HG02840 (cell line): ENCODE data around the gene CNNM2.

Experiments
- ATAC-seq: cut with Tn5 transposase; IDR thresholded peaks from one replicate; pipeline ENCODE4 v1.9.1; 2021; ENCODE audit warnings: mild to moderate bottlenecking, moderate library complexity, moderate number of reproducible peaks; ENCODE audit not compliant: unreplicated experiment, low FRiP score

CNNM2 gene

GRCh38 chr10:103098240-103098639, 180.1 kb downstream of the CNNM2 start:
- ATAC-seq, result no peak

DNA sequence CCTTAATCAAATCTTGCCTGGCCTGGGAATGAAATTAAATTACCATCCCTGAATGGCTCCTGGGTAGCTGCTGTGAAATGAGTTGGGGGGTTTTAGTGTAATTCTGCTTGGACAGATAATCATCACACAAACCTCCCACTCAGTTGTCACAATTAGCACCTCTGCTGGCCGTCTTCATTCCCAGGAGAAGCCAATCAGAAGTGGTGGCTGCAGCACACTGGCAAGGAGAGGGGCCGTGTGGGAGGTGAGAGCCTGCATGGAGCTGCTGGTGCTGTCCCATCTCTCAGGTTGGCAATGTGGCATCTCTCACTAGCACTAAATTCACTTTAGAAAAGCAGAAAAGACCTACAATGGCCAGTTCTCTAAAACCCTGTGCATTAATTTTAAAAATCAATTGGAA, 182.5 kb downstream of the CNNM2 start:
- ATAC-seq, result no peak

DNA sequence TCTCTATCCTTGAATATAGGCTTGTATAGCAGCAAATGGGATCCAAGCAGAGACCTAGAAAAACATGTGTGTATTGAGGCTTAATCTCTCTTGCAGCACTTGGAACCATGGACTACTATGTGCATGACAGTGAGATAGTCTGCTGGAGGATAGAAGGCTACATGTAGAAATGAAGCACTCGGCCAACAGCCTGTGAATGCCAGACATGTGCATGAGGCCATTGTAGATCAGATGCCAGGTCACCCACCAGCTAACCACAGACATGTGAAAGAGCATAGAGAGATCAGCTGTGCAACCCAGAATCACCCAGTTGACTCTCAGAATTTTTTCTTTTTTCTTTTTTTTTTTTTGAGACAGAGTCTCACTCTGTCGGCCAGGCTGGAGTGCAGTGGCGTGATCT, 184.1 kb downstream of the CNNM2 start:
- no peak for ATAC-seq

- no peak for ATAC-seq
Measured at GRCh38 chr10:103103989-103104388, 185.9 kb downstream of the CNNM2 start.

- ATAC-seq, result no peak
Measured at GRCh38 chr10:103104721-103105120, 186.6 kb downstream of the CNNM2 start.

GRCh38 chr10:103105462-103105861, 187.4 kb downstream of the CNNM2 start:
- ATAC-seq, result no peak

DNA sequence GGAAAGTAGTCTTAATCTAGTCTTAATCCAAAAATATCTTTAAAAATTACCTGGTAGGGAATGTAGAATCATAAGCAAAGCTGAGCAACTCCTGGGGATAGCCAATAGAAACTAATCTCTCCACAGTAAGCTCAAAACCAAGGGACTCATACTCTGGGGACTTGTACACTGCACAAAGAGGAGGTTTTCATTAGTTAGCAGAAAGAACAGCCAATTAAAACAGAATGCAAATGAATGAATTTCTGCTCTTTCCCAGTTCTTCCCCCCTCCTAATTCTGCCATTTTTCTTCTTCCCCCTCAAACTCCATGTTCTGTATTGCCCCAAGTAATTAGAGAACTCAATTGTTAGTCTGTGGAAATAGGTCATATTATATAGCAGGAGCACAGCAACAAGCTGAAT, 188.4 kb downstream of the CNNM2 start:
- ATAC-seq, result no peak

DNA sequence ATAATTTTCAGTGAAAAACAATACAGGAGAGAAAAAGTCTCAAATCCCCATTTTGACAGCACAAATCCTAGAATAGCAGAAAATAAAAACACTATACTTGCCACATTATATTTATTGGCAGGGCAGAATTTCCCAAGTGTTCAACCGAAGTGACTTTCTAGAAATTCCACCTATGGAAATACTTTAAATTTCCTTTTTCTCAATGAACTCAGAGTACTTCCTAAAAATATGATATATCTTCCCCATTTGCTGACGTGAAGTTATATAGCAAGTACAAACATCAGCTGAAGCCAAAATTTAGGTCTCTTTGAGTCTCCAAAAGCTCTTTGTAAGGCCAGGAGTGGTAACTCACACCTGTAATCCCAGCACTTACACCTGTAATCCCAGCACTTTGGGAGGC, 191.7 kb downstream of the CNNM2 start:
- no peak for ATAC-seq

- no peak for ATAC-seq
Measured at GRCh38 chr10:103110407-103110806, 192.3 kb downstream of the CNNM2 start.

DNA sequence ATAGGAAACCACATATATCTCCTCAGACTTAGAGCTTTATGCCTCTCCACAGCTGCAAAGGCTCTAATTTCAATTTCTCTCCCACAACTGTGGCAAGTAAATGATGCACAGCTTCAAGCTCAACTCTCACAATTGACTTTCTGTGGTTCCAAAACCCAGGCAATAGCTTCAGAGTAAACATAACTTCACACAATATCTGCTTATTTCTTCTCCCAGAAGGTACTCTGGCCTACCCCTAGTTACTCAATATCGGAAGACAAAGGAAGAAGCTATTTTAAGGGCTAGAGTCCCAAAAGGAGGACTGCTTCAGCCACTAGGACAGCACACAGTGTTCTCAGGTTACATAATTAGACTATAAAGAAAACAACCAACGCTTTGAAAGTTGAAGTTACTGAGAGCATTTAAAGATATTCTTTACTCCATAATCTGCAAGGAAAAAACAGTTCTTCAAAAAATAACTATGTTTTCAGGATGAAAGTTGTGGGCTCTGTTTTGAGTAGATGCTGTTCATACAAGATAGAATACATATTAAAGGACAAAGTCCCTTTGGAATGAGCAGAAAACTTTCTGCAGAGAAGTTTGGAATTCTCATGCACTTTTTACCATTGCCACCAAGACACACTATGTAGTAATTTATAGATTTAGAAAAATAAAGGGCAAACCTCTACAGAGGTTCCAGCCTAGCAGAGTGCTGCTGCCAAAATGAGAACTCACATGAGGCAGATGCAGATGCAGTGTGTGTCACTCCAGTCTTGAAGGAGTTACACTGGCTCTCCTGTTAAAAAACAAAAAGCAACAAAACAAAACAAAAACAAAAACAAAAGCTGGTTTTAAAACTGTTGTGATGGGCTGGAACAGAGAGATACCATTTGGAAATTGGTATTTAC, 193.2 kb downstream of the CNNM2 start:
- ATAC-seq, result peak; percentile 59

- peak; percentile 54 for ATAC-seq
Measured at GRCh38 chr10:103111918-103112877, 194.1 kb downstream of the CNNM2 start.

DNA sequence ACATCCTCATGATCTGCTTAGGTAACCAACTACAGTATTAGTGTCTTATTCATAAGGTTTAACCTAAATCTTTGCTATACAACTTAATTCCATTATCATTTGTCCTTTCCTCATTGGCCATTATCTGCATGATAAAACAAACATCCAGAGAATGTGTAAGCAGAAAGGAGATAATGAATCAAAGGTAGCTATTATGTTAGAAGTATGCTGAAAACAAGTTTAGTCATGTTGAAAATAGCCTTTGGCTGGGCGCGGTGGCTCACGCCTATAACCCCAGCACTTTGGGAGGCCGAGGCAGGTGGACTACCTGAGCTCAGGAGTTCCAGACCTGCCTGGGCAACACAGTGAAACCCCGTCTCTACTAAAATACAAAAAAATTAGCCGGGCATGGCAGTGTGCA, 196.8 kb downstream of the CNNM2 start:
- ATAC-seq, result no peak

DNA sequence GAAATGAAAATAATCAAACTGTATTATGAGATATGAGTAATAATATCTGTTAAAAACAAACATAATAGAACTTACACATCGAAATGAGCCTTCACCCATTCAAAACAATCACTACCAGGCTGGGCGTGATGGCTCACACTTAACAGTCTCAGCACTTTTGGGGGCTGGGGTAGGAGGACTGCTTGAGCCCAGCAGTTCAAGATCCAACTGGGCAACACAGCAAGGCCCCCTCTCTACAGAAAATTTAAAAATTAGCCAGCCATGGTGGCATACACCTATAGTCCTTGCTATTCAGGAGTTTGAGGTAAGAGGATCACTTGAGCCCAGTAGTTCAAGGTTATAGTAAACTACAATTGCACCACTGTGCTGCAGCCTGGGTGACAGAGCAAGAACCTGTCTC, 199.2 kb downstream of the CNNM2 start:
- ATAC-seq, result no peak

DNA sequence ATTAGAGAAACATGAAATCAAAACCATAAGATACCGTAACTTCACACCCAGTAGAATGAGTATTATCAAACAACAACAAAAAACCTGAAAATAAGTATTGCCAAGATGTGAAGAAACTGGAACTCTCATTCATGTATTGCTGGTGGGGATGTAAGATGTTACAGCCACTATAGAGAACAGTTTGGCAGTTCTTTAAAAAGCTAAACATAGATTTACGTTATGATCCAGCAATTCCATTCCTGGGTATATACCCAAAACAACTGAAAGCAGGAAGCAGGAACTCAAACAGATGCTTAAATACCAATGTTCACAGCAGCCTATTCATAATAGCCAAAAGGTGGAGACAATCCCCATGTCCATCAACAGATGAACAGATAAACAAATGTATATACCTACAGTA, 202.5 kb downstream of the CNNM2 start:
- ATAC-seq, result no peak

DNA sequence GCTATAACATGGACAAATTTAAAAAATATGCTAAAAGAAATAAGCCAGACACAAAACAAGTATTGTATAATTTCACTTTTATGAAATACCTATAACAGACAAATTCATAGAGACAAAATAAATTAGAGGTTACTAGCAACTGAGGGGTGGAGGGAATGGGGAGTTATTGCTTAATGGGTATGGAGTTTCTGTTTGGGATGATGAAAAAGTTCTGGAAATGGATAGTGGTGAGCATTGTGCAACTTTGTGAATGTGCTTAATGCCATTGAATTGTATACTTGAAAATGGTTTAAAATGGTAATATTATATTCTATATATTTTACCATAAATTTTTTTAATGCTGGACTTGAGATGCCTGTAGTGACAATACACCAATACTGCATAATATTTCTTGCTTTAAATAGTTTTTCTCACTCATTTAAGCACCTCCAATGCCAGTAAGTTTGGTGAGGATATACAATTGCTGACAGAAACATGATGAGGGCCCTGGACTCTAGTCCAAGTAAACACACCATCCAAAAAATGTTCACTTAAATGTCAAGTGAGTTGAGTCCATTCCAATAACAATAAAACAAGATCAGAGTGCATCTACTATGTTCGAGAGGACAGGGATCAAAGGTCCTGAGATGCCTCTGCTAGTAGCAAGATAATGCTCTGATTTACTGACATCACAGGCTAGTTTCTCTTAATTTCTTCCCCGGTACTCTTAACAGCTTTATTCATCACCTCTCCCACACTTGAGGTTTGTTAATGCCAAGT, 203.1 kb downstream of the CNNM2 start:
- no peak for ATAC-seq

DNA sequence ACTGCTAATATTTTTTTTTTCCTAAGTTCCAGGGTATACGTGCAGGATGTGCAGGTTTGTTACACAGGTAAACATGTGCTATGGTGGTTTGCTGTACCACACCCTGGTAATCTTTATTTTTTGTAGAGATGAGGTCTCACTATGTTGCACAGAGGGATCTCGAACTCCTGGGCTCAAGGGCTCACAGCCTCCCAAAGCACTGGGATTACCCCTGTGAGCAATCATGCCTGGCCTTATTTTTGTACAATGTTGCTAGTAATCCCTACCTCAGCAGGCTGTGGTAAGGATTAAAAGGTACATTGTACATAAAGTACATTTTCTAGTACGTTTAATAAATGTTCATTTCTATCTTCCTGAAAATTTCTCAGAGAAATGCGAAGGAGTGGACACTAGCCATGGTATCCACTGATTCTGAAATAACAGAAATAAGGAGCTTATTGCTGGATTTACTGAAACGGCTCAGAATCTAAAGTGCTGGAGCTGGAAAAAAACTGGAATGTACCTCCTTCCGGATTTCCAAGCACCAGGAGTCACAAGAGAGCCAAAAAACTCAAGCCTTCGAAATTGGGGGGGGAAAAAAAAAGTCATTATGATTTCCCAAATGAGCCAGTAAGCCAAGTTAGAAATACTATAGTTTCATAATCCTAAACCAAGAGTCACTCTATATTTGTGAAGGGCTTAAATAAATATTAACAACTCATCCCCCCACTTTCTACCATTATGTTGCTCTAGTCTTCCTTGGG, 205.4 kb downstream of the CNNM2 start:
- no peak for ATAC-seq

DNA sequence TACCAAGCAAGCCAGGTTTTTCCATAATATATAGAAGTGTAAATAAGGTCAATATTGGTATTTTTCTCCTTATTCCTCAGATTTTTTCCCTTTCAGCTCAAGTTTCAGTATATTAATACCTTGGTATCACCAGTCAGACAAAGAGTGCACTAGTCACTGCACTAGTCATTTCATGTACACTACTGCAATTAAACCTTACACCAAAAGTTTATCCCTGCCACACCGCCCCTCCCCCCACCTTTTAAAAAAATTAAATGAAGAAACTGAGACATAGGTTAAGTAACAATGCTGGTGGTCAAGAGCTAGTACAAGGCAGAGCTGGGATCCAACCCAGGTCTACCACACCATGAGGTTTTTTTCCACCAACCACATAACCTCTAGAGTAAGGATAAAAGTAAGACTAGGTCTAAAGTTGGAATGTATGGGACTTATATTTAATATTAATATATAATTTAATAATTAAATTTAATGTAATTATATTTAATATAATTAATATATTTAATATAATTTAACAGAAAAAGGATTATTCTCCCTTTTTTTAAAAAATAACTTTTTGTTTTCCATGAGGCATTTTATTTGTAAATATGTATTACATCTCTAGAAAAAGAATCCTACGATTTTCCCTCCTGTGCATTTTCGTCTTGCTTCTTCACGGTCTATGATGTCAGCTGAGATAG, 206.5 kb downstream of the CNNM2 start:
- no peak for ATAC-seq

GRCh38 chr10:103125323-103126267, 207.5 kb downstream of the CNNM2 start:
- ATAC-seq, result peak; percentile 56
